ENCODE measurements around the gene SMAD9. TPM values are rescaled to one million over a fixed set of nuclear protein-coding genes. Genes with fewer than 3 reads are reported as not detected.

The SMAD9 gene
- total and polyA plus RNA-seq, 2 of the 13 experiments (the other 11 are each of a cell fraction or from before 2014, with no cell fraction given), result 4.2 to 7.7 TPM

DNA sequence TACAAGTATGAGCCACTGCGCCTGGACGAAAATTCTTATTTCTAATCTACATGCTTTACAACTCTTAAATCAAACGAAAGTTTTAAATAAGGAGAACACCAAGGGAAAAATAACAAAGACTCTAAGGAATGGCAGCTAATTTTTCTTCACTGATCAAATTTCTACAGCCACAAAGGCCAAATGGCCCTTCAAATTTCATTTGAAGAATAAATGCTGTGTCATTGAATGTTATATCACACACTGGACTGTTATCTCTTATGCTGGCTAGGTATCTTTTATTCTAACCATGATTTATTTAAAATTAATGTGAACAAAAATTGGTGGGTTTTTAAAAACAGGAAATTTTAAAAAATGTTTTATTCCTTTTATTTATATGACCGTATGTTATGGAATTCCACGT, 14.1 kb downstream of the SMAD9 start:
- DNase-seq (ENCODE audit: low spot score) (no peak), FAIRE-seq (no peak), ATAC-seq (no peak)
- Histone ChIP-seq H3K4me3 (replicated peaks in 1 of 3; ENCODE audit: insufficient read depth in 1 of 3, low read depth in 2 of 3, low read length in 3 of 3) (no peak overlapping the region), H3K4me1 (ENCODE audit: insufficient read depth, low read length) (peaks cover 28% of the 10 kb centered on the region), H3K9me3 (ENCODE audit: low read length) (no peaks in the 10 kb centered on the region), H2AFZ (ENCODE audit: low read length) (no peak overlapping the region), H3K27ac (ENCODE audit: extremely low read length, insufficient read depth, low read length) (no peak overlapping the region), H3K79me2 (ENCODE audit: insufficient read depth, low read length) (peaks cover 27% of the 10 kb centered on the region), H3K36me3 (replicated peaks in 1 of 2; ENCODE audit: control insufficient read depth in 1 of 2, insufficient read depth in 2 of 2, low read length in 2 of 2) (no peaks in the 10 kb centered on the region), H3K27me3 (ENCODE audit: control insufficient read depth in 1 of 2, insufficient read depth in 2 of 2, low read length in 2 of 2) (no peaks in the 10 kb centered on the region), H4K20me1 (ENCODE audit: insufficient read depth, low read length) (no peaks in the 10 kb centered on the region), H3K9ac (ENCODE audit: insufficient read depth, low read depth, low read length) (no peak overlapping the region), H3K4me2 (ENCODE audit: low read depth, low read length) (no peak overlapping the region)
- WGBS (ENCODE audit: low lambda C conversion rate), result 95% methylated on average over 5 of the region's 5 CpGs
- ChIA-PET CTCF (ENCODE audit: low intra/inter-chr PET ratio, low total read pairs) (no interaction called here), POLR2A (no interaction called here)
- in situ Hi-C loops (cut with HindIII; ENCODE audit: extremely low pct_ligation_motif_present, low pct_unique_long_range_greater_than_20kb), result no loop called here
- TF ChIP-seq NFE2L2 (IDR thresholded peaks at IDR 0.05; ENCODE audit: low read length), result peak; percentile 61; the same call in 1 of the 2 replicates
- TF ChIP-seq ZNF329 (CRISPR knock-in tag; IDR thresholded peaks at IDR 0.05; ENCODE audit: low read depth), result no peak
- intact Hi-C loops (cut with micrococcal nuclease; ENCODE audit: unreplicated experiment), result no loop called here
- no TSS peak for BruUV-seq (replicated peaks)

DNA sequence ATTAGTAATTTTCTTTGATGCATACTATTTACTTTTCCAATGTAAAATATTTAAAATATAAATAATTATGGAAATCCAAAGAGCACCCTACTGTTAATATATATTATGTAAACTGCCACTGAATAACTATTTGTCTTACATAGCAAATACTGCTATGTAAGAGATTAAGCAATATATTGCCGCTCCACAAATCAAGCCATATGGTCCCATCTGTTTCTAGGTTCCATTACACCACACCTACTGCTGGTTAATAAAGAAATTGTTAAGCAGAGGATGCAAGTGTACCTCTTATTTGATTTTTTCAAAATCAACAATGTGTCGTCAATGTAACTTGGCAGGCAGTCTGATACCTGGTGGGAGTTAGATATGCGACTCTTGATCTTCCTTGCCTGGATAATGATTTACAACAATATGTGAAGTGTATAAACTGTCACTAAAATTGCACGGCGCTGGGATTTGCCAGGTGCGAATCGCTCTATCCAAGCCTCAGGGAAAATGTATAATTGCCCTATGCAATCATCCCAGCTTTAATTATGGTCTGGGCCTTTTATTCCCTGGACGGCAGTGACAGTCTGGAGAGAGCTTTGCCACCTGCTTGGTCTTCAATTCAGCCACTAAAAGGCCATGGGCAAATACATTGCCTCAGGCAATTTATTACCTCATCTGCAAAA, 16.0 kb downstream of the SMAD9 start:
- Histone ChIP-seq H3K36me3 (replicated peaks in 1 of 2; ENCODE audit: control insufficient read depth in 1 of 2, insufficient read depth in 2 of 2, low read length in 2 of 2) (no peaks in the 10 kb centered on the region), H3K79me2 (ENCODE audit: insufficient read depth, low read length) (peaks cover 22% of the 10 kb centered on the region), H3K27me3 (ENCODE audit: control insufficient read depth in 1 of 2, insufficient read depth in 2 of 2, low read length in 2 of 2) (no peaks in the 10 kb centered on the region), H3K9me3 (ENCODE audit: low read length) (peaks cover 9% of the 10 kb centered on the region), H3K9ac (ENCODE audit: insufficient read depth, low read depth, low read length) (no peak overlapping the region), H4K20me1 (ENCODE audit: insufficient read depth, low read length) (no peaks in the 10 kb centered on the region), H3K4me3 (replicated peaks in 1 of 3; ENCODE audit: insufficient read depth in 1 of 3, low read depth in 2 of 3, low read length in 3 of 3) (no peak overlapping the region), H2AFZ (ENCODE audit: low read length) (no peak overlapping the region), H3K27ac (ENCODE audit: extremely low read length, insufficient read depth, low read length) (no peak overlapping the region), H3K4me1 (ENCODE audit: insufficient read depth, low read length) (peaks cover 23% of the 10 kb centered on the region), H3K4me2 (ENCODE audit: low read depth, low read length) (no peak overlapping the region)
- no peak for DNase-seq (ENCODE audit: low spot score)
- CTCF ChIA-PET (ENCODE audit: low intra/inter-chr PET ratio, low total read pairs), result no interaction called here
- intact Hi-C loops (cut with micrococcal nuclease; ENCODE audit: unreplicated experiment) (no loop called here), in situ Hi-C loops (cut with HindIII; ENCODE audit: extremely low pct_ligation_motif_present, low pct_unique_long_range_greater_than_20kb) (no loop called here)
- no peak for TF ChIP-seq TAF1 (CRISPR knock-in tag; IDR thresholded peaks at IDR 0.05)
- 0 out of 2 replicates have a peak, but pooled peaks have one; percentile 16 for TF ChIP-seq CEBPB (IDR thresholded peaks at IDR 0.05; ENCODE audit: borderline replicate concordance, low read depth, low read length)
- no peak for ATAC-seq
- BruUV-seq (replicated peaks), result no TSS peak
- 93% methylated on average over 8 of the region's 8 CpGs for WGBS (ENCODE audit: low lambda C conversion rate)
- POLR2A ChIA-PET, result no interaction called here
- FAIRE-seq, result no peak

All from HepG2 (cell line).